Keratinocyte (primary cell): ENCODE data around the gene GIMAP7. TPM values are rescaled to one million over a fixed set of nuclear protein-coding genes. Genes with fewer than 3 reads are reported as not detected.

Experiments used
- DNase-seq: peaks from one replicate; pipeline ENCODE4 v3.0.0-alpha.2; 2011; ENCODE audit warnings: low read depth, missing footprints, low spot score
- FAIRE-seq: peaks from 2 replicates; lab custom pipeline; 2011; peaks lifted over from hg19 to GRCh38; lab: Jason Lieb, UNC
- H2AFZ ChIP-seq: 2 replicates; pipeline ENCODE4 v1.6.0; 2012; ENCODE audit warnings: low read length, control low read depth, inconsistent platforms; ENCODE audit not compliant: control insufficient read depth
- H3K27ac ChIP-seq: 2 replicates; pipeline ENCODE4 v1.5.1; 2011; ENCODE audit warnings: low read length; ENCODE audit not compliant: control insufficient read depth, insufficient read depth
- H3K27me3 ChIP-seq: 3 replicates; pipeline ENCODE4 v1.6.0; 2011; ENCODE audit warnings: low read length; ENCODE audit not compliant: control insufficient read depth, insufficient read depth; ENCODE audit errors: extremely low read depth
- H3K36me3 ChIP-seq, 2 experiments: 2 replicates in 1 of 2; 3 replicates in 1 of 2; pipeline ENCODE4 v1.5.1; 2011; ENCODE audit warnings: low read length in 2 of 2, mild to moderate bottlenecking in 1 of 2; ENCODE audit not compliant: control insufficient read depth in 2 of 2, insufficient read depth in 2 of 2; ENCODE audit errors: extremely low read depth in 1 of 2
- H3K4me1 ChIP-seq: 3 replicates; pipeline ENCODE4 v1.5.1; 2011; ENCODE audit warnings: low read length; ENCODE audit not compliant: control insufficient read depth, insufficient read depth; ENCODE audit errors: extremely low read depth
- H3K4me2 ChIP-seq: 3 replicates; pipeline ENCODE4 v1.6.0; 2011; ENCODE audit warnings: low read depth, low read length; ENCODE audit not compliant: control insufficient read depth, insufficient read depth; ENCODE audit errors: extremely low read depth
- H3K4me3 ChIP-seq, 3 experiments: fragments of 200-600 bp in 1 of 3; sonication (generic) in 1 of 3; 2 replicates in 2 of 3; 3 replicates in 1 of 3; pipeline ENCODE4 v1.5.1; 2011 to 2016; ENCODE audit warnings: low read length in 3 of 3, mild to moderate bottlenecking in 3 of 3, control low read depth in 2 of 3, inconsistent platforms in 1 of 3, low read depth in 1 of 3, mixed read lengths in 1 of 3, mixed run types in 1 of 3, moderate library complexity in 1 of 3; ENCODE audit not compliant: control insufficient read depth in 2 of 3, insufficient read depth in 2 of 3; ENCODE audit errors: extremely low read depth in 1 of 3
- H3K79me2 ChIP-seq: 2 replicates; pipeline ENCODE4 v1.6.0; 2012; ENCODE audit warnings: low read length; ENCODE audit not compliant: control insufficient read depth, insufficient read depth
- H3K9ac ChIP-seq: 3 replicates; pipeline ENCODE4 v1.6.0; 2011; ENCODE audit warnings: low read length; ENCODE audit not compliant: control insufficient read depth, insufficient read depth; ENCODE audit errors: extremely low read depth
- H3K9me1 ChIP-seq: 3 replicates; pipeline ENCODE4 v1.6.0; 2011; ENCODE audit warnings: low read length; ENCODE audit not compliant: control insufficient read depth, insufficient read depth; ENCODE audit errors: extremely low read depth
- H3K9me3 ChIP-seq: 2 replicates; pipeline ENCODE4 v1.5.1; 2012; ENCODE audit warnings: low read depth, low read length; ENCODE audit not compliant: control insufficient read depth
- H4K20me1 ChIP-seq: 3 replicates; pipeline ENCODE4 v1.6.0; 2011; ENCODE audit warnings: low read length; ENCODE audit not compliant: control insufficient read depth, insufficient read depth; ENCODE audit errors: extremely low read depth
- EZH2 ChIP-seq: IDR thresholded peaks from one replicate; pipeline ENCODE4 v1.6.1; 2012; ENCODE audit warnings: inconsistent platforms, mild to moderate bottlenecking, low read length, moderate library complexity
- dilution Hi-C: fragments of 300-500 bp; cut with MboI; formaldehyde crosslinking; loops from one replicate; pipeline ENCODE4 v1.7.0; 2020; ENCODE audit warnings: low sequenced_read_pairs; ENCODE audit not compliant: extremely low pct_ligation_motif_present
- polyA plus RNA-seq, 5 experiments: library from polyadenylated mRNA; depleted of rRNA in 3 of 5; stranded (reverse) in 3 of 5; stranded (forward) in 1 of 5; unstranded in 1 of 5; fragments of >200 nt; gene quantifications; 1 replicate in 1 of 5; 2 replicates in 3 of 5; 3 replicates in 1 of 5; pipeline versions ENCODE4 v1.2.1 to v1.2.3, GENCODE V29; 2011 to 2012; ENCODE audit warnings: missing spikeins in 2 of 5, low read depth in 1 of 5, low replicate concordance in 1 of 5
- TF ChIP-seq, protein P1 (sequence below), 3 experiments: IDR thresholded peaks in 1 of 3; conservative IDR thresholded peaks in 1 of 3; optimal IDR thresholded peaks in 1 of 3; 2 replicates in 2 of 3; 3 replicates in 1 of 3; pipeline versions ENCODE3 to v1.5.1; 2011; ENCODE audit warnings: low read length in 3 of 3, mild to moderate bottlenecking in 3 of 3, moderate library complexity in 2 of 3, control low read depth in 1 of 3, inconsistent platforms in 1 of 3; ENCODE audit not compliant: insufficient read depth in 2 of 3; ENCODE audit errors: extremely low read depth in 1 of 3

GIMAP7 gene
- polyA plus RNA-seq, 1 donor (not counting 4 experiments of a cell fraction or from before 2014, with no cell fraction given) = not detected

DNA sequence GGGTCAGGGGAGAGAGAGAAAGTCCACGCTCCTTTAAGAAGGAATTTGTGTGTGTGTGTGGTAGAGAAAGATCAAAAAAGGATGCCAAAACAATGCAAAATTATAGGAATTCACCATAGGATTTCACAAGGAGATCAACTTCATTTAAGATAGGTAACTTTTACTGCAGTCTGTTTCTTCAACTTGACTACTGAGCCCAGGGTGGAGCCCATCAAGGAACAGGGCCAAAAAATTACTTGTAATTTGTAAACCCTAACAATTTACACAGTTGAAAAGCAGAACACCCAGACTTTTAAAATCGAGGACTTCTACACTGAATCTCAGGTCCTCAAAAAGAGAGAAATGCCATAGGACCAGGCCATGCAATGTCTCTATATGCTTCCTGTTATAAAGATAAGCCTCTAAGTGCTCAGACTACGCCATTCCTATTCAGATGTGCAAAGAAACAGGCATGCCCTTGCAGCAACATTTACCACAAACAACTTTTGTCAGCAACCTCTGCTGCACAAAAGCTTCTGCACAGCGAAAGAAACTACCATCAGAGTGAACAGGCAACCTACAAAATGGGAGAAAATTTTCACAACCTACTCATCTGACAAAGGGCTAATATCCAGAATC lies 42.0 kb downstream of the GIMAP7 start:
- H3K4me2 ChIP-seq = no peak overlapping the region
- H3K4me1 ChIP-seq = no peaks in the 10 kb centered on the region
- DNase-seq (no peak), FAIRE-seq (no peak)
- H3K36me3 ChIP-seq = no peaks in the 10 kb centered on the region
- dilution Hi-C loops = no loop called here
- H3K9me3 ChIP-seq = peaks cover 2% of the 10 kb centered on the region
- no peak overlapping the region for H3K27ac ChIP-seq
- TF ChIP-seq EZH2 = no peak
- TF ChIP-seq, protein P1, sequence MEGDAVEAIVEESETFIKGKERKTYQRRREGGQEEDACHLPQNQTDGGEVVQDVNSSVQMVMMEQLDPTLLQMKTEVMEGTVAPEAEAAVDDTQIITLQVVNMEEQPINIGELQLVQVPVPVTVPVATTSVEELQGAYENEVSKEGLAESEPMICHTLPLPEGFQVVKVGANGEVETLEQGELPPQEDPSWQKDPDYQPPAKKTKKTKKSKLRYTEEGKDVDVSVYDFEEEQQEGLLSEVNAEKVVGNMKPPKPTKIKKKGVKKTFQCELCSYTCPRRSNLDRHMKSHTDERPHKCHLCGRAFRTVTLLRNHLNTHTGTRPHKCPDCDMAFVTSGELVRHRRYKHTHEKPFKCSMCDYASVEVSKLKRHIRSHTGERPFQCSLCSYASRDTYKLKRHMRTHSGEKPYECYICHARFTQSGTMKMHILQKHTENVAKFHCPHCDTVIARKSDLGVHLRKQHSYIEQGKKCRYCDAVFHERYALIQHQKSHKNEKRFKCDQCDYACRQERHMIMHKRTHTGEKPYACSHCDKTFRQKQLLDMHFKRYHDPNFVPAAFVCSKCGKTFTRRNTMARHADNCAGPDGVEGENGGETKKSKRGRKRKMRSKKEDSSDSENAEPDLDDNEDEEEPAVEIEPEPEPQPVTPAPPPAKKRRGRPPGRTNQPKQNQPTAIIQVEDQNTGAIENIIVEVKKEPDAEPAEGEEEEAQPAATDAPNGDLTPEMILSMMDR (optimal IDR thresholded peaks at IDR 0.05 in 1 of 3, IDR thresholded peaks at IDR 0.05 in 1 of 3, conservative IDR thresholded peaks at IDR 0.05 in 1 of 3; ENCODE audit: extremely low read depth in 1 of 3, insufficient read depth in 2 of 3, low read length in 3 of 3) = no peak
- no peak overlapping the region for H3K9ac ChIP-seq
- H2AFZ ChIP-seq = no peak overlapping the region
- H4K20me1 ChIP-seq = no peaks in the 10 kb centered on the region
- no peaks in the 10 kb centered on the region for H3K27me3 ChIP-seq
- no peaks in the 10 kb centered on the region for H3K9me1 ChIP-seq
- H3K79me2 ChIP-seq = no peaks in the 10 kb centered on the region
- H3K4me3 ChIP-seq = no peak overlapping the region

DNA sequence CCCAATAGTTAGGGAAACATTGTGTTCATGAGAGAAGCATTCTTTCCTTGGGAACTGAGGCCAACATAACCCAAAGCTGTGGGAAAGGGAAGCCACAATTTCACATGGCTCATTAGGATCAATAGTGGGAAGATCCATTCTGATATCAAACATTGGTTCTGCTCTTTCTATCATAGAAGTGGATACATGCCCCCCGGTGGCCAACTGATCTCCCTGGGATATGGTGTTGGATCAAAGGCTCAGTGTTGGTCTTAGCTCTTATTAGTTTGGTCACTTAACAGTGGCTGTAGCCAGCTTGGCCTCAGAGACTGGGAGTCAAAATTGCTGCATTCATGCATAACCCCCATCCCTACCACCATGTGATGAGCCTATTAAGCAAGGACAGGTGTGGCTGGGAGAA lies 45.8 kb downstream of the GIMAP7 start:
- Histone ChIP-seq H3K4me1 (no peaks in the 10 kb centered on the region), H3K27me3 (peaks cover 5% of the 10 kb centered on the region), H3K4me3 (no peak overlapping the region), H3K9me3 (peaks cover 2% of the 10 kb centered on the region), H3K9ac (no peak overlapping the region), H3K27ac (no peak overlapping the region), H3K79me2 (no peaks in the 10 kb centered on the region), H3K36me3 (no peaks in the 10 kb centered on the region), H4K20me1 (no peaks in the 10 kb centered on the region), H3K9me1 (no peaks in the 10 kb centered on the region), H3K4me2 (no peak overlapping the region), H2AFZ (no peak overlapping the region)
- TF ChIP-seq EZH2 = no peak
- TF ChIP-seq, protein P1 (optimal IDR thresholded peaks at IDR 0.05 in 1 of 3, IDR thresholded peaks at IDR 0.05 in 1 of 3, conservative IDR thresholded peaks at IDR 0.05 in 1 of 3; ENCODE audit: extremely low read depth in 1 of 3, insufficient read depth in 2 of 3, low read length in 3 of 3) = no peak
- dilution Hi-C loops = no loop called here
- DNase-seq = no peak
- FAIRE-seq = no peak
